Activated naive CD8-positive, alpha-beta T cell treated with anti-CD3 and anti-CD28 coated beads, Interleukin-2, amount 10 ng/mL, durations not matched to agents 7 days and 5 days (primary cell): Measurements from ENCODE around the gene MTCL1. TPM values are rescaled to one million over a fixed set of nuclear protein-coding genes. Genes with fewer than 3 reads are reported as not detected.

Source experiments
- ATAC-seq: fragments of 150-1000 bp; cut with Tn5 transposase; one replicate; pipeline ENCODE4 v1.10.0; 2021; ENCODE audit warnings: low read depth, moderate library complexity
- POLR2A ChIA-PET: fragments of 350-600 bp; sonication (Branson Sonifier 250); formaldehyde crosslinking; loops from one replicate; lab custom pipeline; 2021; ENCODE audit warnings: antibody characterized with exemption; lab: Charles Lee
- DNase-seq: peaks from one replicate; pipeline ENCODE4 v3.0.0; 2021
- H3K27ac Mint-ChIP-seq: one replicate; pipeline ENCODE4 v1.8.0; 2022; ENCODE audit warnings: mild to moderate bottlenecking, mixed read lengths
- H3K27me3 Mint-ChIP-seq: one replicate; pipeline ENCODE4 v1.8.0; 2022; ENCODE audit warnings: mild to moderate bottlenecking, moderate library complexity, mixed read lengths
- H3K36me3 Mint-ChIP-seq: one replicate; pipeline ENCODE4 v1.8.0; 2021; ENCODE audit warnings: mild to moderate bottlenecking, mixed read lengths
- H3K4me1 Mint-ChIP-seq: one replicate; pipeline ENCODE4 v1.8.0; 2021; ENCODE audit warnings: mixed read lengths
- H3K4me3 Mint-ChIP-seq: one replicate; pipeline ENCODE4 v1.8.0; 2022; ENCODE audit warnings: mild to moderate bottlenecking, moderate library complexity, mixed read lengths
- H3K9me3 Mint-ChIP-seq: one replicate; pipeline ENCODE4 v1.8.0; 2021; ENCODE audit warnings: mixed read lengths
- total RNA-seq, 2 experiments: library from RNA; stranded (reverse); gene quantifications; one replicate each; pipeline ENCODE4 v1.2.3, GENCODE V29; 2021

MTCL1 gene
- total RNA-seq, 2 experiments from 2014 or later, result 0.43 to 0.69 TPM

DNA sequence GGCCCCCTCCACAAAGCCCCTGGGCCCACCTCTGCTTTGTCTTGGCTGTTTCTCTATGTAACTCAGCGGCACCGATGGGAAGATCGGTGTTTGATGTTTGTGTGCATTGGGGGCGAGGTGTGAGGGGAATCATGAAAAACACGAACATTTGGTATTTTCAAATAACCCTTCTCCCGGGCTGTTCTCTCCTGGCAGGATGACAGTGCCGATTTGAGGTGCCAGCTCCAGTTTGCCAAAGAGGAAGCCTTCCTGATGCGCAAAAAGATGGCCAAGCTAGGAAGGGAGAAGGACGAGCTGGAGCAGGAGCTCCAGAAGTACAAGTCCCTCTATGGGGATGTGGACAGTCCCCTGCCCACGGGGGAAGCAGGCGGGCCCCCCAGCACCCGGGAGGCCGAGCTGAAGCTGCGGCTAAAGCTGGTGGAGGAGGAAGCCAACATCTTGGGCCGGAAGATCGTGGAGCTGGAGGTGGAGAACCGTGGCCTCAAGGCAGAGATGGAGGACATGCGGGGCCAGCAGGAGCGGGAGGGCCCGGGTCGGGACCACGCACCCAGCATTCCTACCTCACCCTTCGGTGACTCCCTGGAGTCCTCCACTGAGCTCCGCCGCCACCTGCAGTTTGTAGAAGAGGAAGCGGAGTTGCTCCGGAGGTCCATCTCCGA, 78.1 kb downstream of the MTCL1 start:
- H3K4me3 Mint-ChIP-seq, result no peak overlapping the region
- POLR2A ChIA-PET, result no interaction called here
- no peak overlapping the region for H3K27ac Mint-ChIP-seq
- H3K4me1 Mint-ChIP-seq, result peaks cover 5% of the 10 kb centered on the region
- DNase-seq, result no peak
- no peak for ATAC-seq
- peaks cover 4% of the 10 kb centered on the region for H3K27me3 Mint-ChIP-seq
- no peaks in the 10 kb centered on the region for H3K9me3 Mint-ChIP-seq
- H3K36me3 Mint-ChIP-seq, result no peaks in the 10 kb centered on the region

DNA sequence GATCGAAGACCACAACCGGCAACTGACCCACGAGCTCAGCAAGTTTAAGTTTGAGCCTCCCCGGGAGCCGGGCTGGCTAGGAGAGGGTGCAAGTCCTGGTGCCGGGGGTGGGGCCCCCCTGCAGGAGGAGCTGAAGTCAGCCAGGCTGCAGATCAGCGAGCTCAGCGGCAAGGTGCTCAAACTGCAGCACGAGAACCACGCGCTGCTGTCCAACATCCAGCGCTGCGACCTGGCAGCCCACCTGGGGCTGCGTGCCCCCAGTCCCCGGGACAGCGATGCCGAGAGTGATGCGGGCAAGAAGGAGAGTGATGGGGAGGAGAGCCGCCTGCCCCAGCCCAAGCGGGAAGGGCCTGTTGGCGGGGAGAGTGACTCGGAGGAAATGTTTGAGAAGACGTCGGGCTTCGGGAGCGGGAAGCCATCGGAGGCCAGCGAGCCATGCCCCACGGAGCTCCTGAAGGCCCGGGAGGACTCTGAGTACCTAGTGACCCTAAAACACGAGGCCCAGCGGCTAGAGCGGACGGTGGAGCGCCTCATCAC, 78.7 kb downstream of the MTCL1 start:
- ATAC-seq (no peak), DNase-seq (no peak)
- H3K4me3 Mint-ChIP-seq, result no peak overlapping the region
- peaks cover 5% of the 10 kb centered on the region for H3K27me3 Mint-ChIP-seq
- no peaks in the 10 kb centered on the region for H3K9me3 Mint-ChIP-seq
- no peaks in the 10 kb centered on the region for H3K36me3 Mint-ChIP-seq
- peaks cover 5% of the 10 kb centered on the region for H3K4me1 Mint-ChIP-seq
- no peak overlapping the region for H3K27ac Mint-ChIP-seq
- POLR2A ChIA-PET, result no interaction called here

DNA sequence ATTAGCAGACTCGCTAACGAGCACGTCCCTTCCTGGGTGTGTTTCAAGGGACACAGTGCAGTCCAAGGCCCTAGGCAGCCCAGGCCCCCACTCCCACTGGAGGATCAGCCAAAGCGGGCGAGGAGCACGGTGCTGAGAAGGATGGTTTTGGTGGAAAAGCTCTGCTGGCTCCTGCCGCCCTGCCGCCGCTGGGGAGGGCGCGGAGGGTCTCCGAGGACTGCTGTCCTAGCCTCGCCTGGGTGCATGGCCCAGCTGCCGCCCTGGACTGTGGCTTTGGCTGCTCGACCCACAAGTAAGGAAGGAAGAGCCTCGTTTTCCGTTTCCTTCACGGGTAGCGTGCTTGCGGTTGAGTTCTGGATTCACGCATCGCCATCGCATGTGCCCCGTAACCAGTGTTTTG, 79.9 kb downstream of the MTCL1 start:
- no peak overlapping the region for H3K27ac Mint-ChIP-seq
- H3K27me3 Mint-ChIP-seq, result peaks cover 5% of the 10 kb centered on the region
- DNase-seq (no peak), ATAC-seq (no peak)
- POLR2A ChIA-PET, result no interaction called here
- peaks cover 5% of the 10 kb centered on the region for H3K4me1 Mint-ChIP-seq
- no peaks in the 10 kb centered on the region for H3K36me3 Mint-ChIP-seq
- H3K9me3 Mint-ChIP-seq, result no peaks in the 10 kb centered on the region
- no peak overlapping the region for H3K4me3 Mint-ChIP-seq

DNA sequence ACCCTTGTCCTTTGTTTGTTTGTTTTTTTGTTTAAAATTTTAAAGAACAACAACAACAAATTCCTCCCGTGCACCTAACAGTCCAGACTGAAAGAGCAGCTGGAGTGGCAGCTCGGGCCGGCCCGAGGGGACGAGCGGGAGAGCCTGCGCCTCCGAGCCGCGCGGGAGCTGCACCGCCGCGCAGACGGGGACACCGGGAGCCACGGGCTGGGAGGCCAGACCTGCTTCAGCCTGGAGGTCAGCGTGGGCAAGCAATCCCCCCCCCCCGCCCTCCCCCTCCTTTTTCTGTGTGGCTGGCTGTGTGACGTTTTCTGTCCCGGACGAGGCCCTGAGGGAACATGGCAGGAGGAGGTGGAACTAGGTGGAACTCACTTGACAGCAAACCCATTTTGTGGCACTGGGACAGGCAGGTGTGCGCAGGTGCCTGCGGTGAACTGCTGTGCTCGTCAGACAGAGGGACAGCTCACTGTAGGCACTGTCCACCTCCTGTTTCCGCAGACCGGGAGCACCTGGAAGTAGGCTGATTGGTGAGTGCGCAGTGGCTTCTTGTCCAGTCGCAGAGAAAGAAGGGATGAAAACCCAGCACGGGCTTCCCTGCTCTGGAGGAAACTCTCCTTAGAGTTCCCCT, 80.6 kb downstream of the MTCL1 start:
- POLR2A ChIA-PET, result no interaction called here
- H3K4me1 Mint-ChIP-seq, result peaks cover 5% of the 10 kb centered on the region
- DNase-seq, result no peak
- no peak for ATAC-seq
- peaks cover 8% of the 10 kb centered on the region for H3K27me3 Mint-ChIP-seq
- no peaks in the 10 kb centered on the region for H3K9me3 Mint-ChIP-seq
- H3K27ac Mint-ChIP-seq, result no peak overlapping the region
- H3K4me3 Mint-ChIP-seq, result no peak overlapping the region
- H3K36me3 Mint-ChIP-seq, result no peaks in the 10 kb centered on the region

DNA sequence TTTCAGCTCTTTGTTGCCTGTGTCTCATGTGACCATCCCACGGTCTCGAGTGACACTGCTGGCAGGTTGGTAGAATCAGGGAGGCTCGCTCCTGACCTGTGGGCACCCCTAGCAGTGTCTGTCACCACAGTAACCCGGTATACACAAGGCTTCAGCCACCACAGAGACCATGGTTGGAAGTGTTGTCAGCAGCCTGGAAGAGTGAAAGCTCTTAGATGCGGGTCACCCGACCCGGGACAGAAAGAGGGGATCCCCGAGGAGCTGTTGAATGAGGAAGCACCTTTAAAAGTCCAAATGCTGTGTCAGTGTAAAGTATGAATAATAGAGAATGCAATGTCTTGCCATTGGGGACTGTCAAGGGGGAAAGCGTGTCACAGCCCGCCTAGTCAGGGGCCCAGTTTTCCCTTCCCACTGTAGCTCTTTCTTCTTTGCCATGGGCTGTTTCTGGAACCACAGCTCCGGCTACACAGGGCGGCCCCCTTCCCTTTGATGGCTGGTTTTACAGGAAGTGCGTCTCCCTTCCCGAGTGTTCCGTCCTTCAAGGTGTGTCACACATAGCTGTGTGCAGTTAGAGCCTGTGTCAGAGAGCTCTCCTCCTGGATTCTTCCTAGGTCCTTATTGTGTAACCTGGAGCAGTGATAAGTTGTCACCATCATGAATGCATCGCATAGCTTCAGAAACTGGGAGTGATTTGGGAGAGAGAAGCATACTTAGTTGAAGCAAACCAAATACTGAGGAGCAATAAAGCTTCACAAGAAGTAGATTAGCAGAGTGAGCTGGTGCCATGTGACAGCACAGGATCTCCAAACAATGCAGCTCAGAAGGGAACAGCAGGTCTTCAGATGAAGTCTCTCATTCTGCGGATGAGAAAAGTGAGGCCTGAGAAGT, 81.4 kb downstream of the MTCL1 start:
- H3K4me1 Mint-ChIP-seq, result peaks cover 5% of the 10 kb centered on the region
- DNase-seq (no peak), ATAC-seq (no peak)
- H3K36me3 Mint-ChIP-seq, result no peaks in the 10 kb centered on the region
- no peak overlapping the region for H3K27ac Mint-ChIP-seq
- POLR2A ChIA-PET, result no interaction called here
- H3K27me3 Mint-ChIP-seq, result peaks cover 12% of the 10 kb centered on the region
- no peaks in the 10 kb centered on the region for H3K9me3 Mint-ChIP-seq
- no peak overlapping the region for H3K4me3 Mint-ChIP-seq

DNA sequence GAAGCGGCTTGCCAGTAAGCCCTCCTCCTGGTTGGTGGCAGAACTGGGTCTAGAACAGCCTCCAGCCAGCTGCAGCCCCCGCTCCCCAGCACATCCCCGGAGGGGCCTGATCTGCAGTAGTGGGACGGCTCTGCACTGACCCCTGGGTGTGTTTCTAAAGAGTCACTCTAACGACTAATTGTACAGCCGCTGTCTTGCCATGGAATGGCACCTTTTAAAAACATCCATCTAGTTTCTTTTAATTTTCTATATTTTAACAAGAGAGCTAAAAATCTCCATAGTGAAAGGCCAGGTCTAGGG, 82.0 kb downstream of the MTCL1 start:
- Mint-ChIP-seq H3K4me3 (no peak overlapping the region), H3K36me3 (no peaks in the 10 kb centered on the region), H3K27ac (no peak overlapping the region), H3K4me1 (peaks cover 5% of the 10 kb centered on the region), H3K9me3 (no peaks in the 10 kb centered on the region), H3K27me3 (peaks cover 13% of the 10 kb centered on the region)
- POLR2A ChIA-PET, result no interaction called here
- ATAC-seq, result no peak
- no peak for DNase-seq

DNA sequence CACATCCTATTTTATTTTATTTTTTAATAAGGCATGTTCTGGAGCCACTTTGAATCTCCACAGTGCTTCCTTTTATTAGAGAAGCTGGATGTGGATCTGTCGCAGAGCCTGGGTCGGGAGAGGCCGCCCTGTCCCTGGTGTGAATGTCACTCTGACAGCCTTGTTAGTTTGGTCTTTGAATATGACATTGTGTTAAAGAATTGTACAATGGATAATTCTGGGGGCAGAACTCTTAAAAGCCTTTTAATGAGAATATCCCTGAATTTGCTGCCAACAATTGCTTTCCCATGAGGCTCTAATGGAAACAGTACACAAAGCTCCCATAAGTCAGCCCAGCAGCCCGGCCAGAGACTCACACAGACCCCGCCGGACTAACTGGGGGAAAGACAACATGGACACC, 82.4 kb downstream of the MTCL1 start:
- DNase-seq (no peak), ATAC-seq (no peak)
- Mint-ChIP-seq H3K4me1 (peaks cover 5% of the 10 kb centered on the region), H3K36me3 (no peaks in the 10 kb centered on the region), H3K4me3 (no peak overlapping the region), H3K9me3 (no peaks in the 10 kb centered on the region), H3K27ac (no peak overlapping the region), H3K27me3 (peaks cover 14% of the 10 kb centered on the region)
- POLR2A ChIA-PET, result no interaction called here

DNA sequence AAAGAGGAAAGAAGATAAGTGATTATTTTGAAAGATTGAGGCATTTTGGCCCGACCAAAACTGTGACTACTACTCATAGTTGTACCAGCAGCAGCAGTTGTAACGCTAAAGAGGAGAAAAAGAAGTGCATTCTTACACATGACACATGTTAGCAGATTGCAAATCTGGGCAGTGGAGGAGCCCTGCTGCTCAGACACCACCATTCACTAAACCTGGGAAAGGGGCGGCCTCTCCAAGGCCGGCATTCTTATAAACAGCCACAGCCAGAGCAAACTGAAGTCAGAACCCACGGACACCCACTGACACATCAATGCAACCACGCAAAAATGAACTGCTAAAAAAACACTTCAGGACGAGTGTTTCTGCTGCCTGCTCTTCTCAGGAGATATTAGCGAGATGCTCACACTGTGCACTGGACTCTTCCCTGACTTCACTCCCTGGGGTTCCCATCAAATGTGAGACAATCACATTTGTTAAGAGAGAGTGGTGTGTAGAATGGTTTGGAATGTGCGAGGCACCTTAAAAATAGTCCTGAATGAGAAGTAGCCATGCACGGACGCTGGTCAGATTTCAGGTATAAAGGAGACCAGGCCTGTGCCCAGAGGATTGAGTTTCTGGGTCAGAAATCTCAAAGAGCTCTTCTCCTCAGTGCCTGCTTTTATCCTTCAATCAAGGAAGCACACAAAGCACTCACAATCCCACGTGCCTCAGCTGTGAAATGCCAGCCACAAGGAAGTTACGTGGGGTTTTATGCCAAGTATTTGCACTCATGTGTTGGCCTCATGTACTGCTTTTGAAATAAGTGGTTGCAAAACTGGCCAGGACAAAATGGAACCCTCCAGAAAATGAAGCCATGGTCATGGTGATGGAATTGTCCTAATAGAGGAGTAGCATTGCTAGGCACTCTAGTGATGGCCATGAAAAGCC, 83.4 kb downstream of the MTCL1 start:
- peaks cover 5% of the 10 kb centered on the region for H3K4me1 Mint-ChIP-seq
- ATAC-seq (no peak), DNase-seq (no peak)
- no peak overlapping the region for H3K4me3 Mint-ChIP-seq
- H3K27me3 Mint-ChIP-seq, result peaks cover 14% of the 10 kb centered on the region
- no peak overlapping the region for H3K27ac Mint-ChIP-seq
- POLR2A ChIA-PET, result no interaction called here
- H3K36me3 Mint-ChIP-seq, result no peaks in the 10 kb centered on the region
- no peaks in the 10 kb centered on the region for H3K9me3 Mint-ChIP-seq

DNA sequence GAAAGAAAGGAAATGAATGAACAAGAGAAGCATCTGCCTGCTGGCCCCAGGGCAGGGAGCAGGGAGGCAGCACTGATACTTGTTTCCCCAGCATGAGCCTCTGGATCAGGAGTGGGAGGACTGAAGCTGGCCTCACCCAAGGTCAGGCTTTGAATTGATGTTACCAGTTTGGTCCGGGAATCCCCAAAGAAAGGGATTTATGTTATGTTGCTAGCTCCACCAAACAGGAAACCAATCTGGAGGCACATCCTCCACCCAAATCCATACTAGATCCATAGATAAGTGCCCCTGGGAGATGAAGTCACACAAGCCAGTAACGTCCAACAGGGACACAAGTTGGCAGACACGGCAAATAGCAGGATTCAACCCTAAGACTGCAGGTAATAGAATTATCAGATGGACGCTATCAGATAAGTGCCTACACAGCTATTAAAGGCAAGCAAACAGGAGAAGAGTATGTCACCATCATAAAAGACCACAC, 85.9 kb downstream of the MTCL1 start:
- H3K9me3 Mint-ChIP-seq, result no peaks in the 10 kb centered on the region
- POLR2A ChIA-PET, result no interaction called here
- H3K36me3 Mint-ChIP-seq, result no peaks in the 10 kb centered on the region
- H3K27me3 Mint-ChIP-seq, result peaks cover 26% of the 10 kb centered on the region
- no peak overlapping the region for H3K27ac Mint-ChIP-seq
- no peak overlapping the region for H3K4me3 Mint-ChIP-seq
- H3K4me1 Mint-ChIP-seq, result peaks cover 8% of the 10 kb centered on the region
- ATAC-seq (no peak), DNase-seq (no peak)

DNA sequence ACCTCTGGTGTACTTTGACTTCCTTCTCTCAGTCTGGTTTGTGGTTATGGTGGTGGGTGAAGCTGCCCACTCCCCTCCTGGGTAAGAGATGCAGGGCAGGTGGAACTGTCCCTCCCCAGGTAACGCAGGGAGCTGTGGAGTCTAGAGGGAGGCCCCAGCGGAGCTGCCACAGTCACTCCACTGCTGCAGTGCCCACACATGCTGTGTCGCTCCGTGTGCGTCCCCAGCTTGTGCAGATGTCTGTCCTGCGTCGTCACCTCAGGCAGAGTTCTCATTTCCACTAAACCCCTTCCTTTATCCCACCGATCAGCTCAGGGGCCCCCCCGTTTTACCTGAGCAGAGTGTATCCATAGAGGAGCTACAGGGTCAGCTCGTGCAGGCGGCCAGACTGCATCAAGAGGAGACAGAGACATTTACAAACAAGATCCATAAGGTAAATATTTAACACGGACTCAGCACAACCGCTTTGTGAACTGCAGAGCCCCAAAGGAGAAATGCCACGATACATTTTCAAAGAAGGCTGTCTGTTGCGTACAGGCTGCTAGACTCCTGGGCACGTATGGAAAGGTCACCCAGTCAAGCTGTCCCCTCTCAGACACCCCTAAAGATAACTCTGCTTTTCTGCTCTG, 87.4 kb downstream of the MTCL1 start:
- H3K9me3 Mint-ChIP-seq, result no peaks in the 10 kb centered on the region
- no peak for ATAC-seq
- no peaks in the 10 kb centered on the region for H3K36me3 Mint-ChIP-seq
- H3K27ac Mint-ChIP-seq, result no peak overlapping the region
- no peak overlapping the region for H3K4me3 Mint-ChIP-seq
- H3K27me3 Mint-ChIP-seq, result peaks cover 26% of the 10 kb centered on the region
- H3K4me1 Mint-ChIP-seq, result peaks cover 2% of the 10 kb centered on the region
- POLR2A ChIA-PET, result no interaction called here
- DNase-seq, result no peak

DNA sequence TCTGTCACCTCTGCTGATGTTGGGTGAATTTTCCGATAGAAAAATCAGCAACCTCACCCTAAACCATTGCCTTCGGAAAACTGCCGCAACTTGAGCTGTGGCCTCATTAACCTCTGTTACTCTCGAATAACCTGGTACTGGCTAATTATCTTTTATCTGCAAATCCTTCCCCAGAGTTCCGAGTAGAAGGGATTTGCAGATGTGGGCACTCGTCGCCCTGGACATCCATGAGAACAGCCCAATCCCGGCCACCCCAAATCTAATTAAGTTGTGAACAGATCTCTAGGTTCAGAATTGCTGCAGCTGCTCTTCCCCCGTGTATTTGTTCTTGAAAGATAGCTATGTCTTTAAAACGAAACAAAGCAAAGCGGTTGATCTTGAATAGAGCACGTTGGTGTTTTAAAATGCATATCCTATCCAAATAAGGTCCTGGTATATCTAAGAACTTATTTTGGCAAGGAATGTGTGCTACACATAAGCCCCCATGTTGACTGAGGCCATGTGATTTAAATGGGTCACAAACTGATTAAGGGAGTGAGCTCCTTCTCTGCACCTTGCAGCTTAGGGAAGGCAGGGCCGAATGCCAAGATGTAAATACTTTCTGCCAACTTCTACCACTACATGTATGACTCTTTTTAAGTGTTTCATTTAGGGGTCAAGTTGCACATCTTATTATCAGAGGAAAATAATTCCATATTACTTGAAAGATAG, 88.2 kb downstream of the MTCL1 start:
- DNase-seq, result no peak
- no peak overlapping the region for H3K4me3 Mint-ChIP-seq
- ATAC-seq, result no peak
- H3K36me3 Mint-ChIP-seq, result no peaks in the 10 kb centered on the region
- H3K27ac Mint-ChIP-seq, result no peak overlapping the region
- peaks cover 20% of the 10 kb centered on the region for H3K27me3 Mint-ChIP-seq
- no peaks in the 10 kb centered on the region for H3K9me3 Mint-ChIP-seq
- peaks cover 2% of the 10 kb centered on the region for H3K4me1 Mint-ChIP-seq
- POLR2A ChIA-PET, result no interaction called here
